ENCODE data around the gene GRIN2A. TPM values are rescaled to one million over a fixed set of nuclear protein-coding genes. Genes with fewer than 3 reads are reported as not detected.

Gene GRIN2A
- total RNA-seq, 1 donor from 2014 or later = 6.8 TPM

DNA sequence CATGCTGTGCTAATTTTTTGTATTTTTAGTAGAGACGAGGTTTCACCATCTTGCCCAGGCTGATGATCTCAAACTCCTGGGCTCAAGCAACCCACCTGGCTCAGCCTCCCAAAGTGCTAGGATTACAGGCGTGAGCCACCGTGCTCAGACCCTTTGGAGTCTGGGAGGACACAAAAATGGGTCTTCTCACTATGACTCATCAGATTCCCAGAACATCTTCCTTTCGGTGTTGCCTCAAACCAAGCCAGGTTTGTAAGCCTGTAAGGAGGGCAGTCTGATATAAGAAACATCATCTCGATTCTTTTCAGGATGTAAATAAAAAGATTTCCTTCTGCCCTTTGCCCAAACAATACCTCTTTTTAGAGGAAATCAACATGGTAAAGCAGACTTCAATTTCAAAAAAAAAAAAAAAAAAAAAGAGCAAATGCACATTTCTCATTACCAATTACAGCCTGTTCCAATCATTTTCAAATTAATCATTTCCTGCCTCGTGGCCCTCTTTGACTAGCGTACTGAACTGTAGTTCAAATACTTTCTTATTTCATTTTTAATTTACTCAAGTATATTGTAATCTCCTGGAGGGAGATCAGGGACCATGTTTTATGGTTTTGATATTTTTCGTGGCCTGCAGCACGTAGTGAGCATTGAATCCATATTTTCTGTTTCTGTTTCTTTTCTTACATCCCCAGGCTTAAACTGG is 409.6 kb downstream of the GRIN2A start:
- no peaks in the 10 kb centered on the region for H3K9me3 Mint-ChIP-seq (ENCODE audit: unreplicated experiment)
- no peak overlapping the region for H3K4me3 Mint-ChIP-seq (ENCODE audit: unreplicated experiment)
- no peak overlapping the region for H3K27ac Mint-ChIP-seq (ENCODE audit: unreplicated experiment)
- no peaks in the 10 kb centered on the region for H3K36me3 Mint-ChIP-seq (ENCODE audit: unreplicated experiment)
- TF ChIP-seq, protein P1, sequence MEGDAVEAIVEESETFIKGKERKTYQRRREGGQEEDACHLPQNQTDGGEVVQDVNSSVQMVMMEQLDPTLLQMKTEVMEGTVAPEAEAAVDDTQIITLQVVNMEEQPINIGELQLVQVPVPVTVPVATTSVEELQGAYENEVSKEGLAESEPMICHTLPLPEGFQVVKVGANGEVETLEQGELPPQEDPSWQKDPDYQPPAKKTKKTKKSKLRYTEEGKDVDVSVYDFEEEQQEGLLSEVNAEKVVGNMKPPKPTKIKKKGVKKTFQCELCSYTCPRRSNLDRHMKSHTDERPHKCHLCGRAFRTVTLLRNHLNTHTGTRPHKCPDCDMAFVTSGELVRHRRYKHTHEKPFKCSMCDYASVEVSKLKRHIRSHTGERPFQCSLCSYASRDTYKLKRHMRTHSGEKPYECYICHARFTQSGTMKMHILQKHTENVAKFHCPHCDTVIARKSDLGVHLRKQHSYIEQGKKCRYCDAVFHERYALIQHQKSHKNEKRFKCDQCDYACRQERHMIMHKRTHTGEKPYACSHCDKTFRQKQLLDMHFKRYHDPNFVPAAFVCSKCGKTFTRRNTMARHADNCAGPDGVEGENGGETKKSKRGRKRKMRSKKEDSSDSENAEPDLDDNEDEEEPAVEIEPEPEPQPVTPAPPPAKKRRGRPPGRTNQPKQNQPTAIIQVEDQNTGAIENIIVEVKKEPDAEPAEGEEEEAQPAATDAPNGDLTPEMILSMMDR (IDR thresholded peaks at IDR 0.05; ENCODE audit: partially characterized antibody, unreplicated experiment) = no peak
- H3K4me1 Mint-ChIP-seq (ENCODE audit: low read depth, unreplicated experiment) = no peaks in the 10 kb centered on the region
- peaks cover 2% of the 10 kb centered on the region for H3K27me3 Mint-ChIP-seq (ENCODE audit: unreplicated experiment)
- no peak for DNase-seq

DNA sequence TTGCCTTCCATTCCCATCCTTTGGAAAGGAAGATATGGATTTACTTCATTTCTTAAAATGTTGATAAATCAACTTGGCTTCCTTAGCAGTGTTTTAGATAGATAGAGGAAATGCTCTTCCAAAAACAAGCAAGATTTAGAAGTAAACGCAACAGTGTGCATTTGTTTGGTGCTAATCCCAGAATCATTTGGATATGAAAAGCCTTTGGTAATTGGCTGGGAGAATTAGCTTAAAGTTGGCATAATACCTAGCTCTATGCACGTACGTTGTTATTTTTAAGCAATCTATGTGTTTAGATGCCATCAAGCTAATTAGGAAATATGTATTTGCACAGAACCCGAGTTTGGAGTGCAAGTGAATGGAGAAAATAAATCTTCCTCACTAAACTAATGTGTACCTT is 415.3 kb downstream of the GRIN2A start:
- H3K27ac Mint-ChIP-seq (ENCODE audit: unreplicated experiment) = no peak overlapping the region
- TF ChIP-seq, protein P1 (IDR thresholded peaks at IDR 0.05; ENCODE audit: partially characterized antibody, unreplicated experiment) = no peak
- H3K9me3 Mint-ChIP-seq (ENCODE audit: unreplicated experiment) = no peaks in the 10 kb centered on the region
- DNase-seq = no peak
- H3K36me3 Mint-ChIP-seq (ENCODE audit: unreplicated experiment) = peaks cover 2% of the 10 kb centered on the region
- no peaks in the 10 kb centered on the region for H3K27me3 Mint-ChIP-seq (ENCODE audit: unreplicated experiment)
- no peaks in the 10 kb centered on the region for H3K4me1 Mint-ChIP-seq (ENCODE audit: low read depth, unreplicated experiment)
- no peak overlapping the region for H3K4me3 Mint-ChIP-seq (ENCODE audit: unreplicated experiment)

GRCh38 chr16:9763505-9763904 is 418.7 kb downstream of the GRIN2A start:
- Mint-ChIP-seq H3K27me3 (ENCODE audit: unreplicated experiment) (no peaks in the 10 kb centered on the region), H3K4me1 (ENCODE audit: low read depth, unreplicated experiment) (no peaks in the 10 kb centered on the region)
- DNase-seq = no peak

GRCh38 chr16:9761870-9762269 is 420.4 kb downstream of the GRIN2A start:
- no peaks in the 10 kb centered on the region for H3K4me1 Mint-ChIP-seq (ENCODE audit: low read depth, unreplicated experiment)
- H3K27me3 Mint-ChIP-seq (ENCODE audit: unreplicated experiment) = no peaks in the 10 kb centered on the region
- H3K36me3 Mint-ChIP-seq (ENCODE audit: unreplicated experiment) = peaks cover 5% of the 10 kb centered on the region
- no peak overlapping the region for H3K27ac Mint-ChIP-seq (ENCODE audit: unreplicated experiment)
- no peak for DNase-seq
- TF ChIP-seq, protein P1 (IDR thresholded peaks at IDR 0.05; ENCODE audit: partially characterized antibody, unreplicated experiment) = no peak
- no peak overlapping the region for H3K4me3 Mint-ChIP-seq (ENCODE audit: unreplicated experiment)
- H3K9me3 Mint-ChIP-seq (ENCODE audit: unreplicated experiment) = no peaks in the 10 kb centered on the region

More at GRCh38 chr16:9763505-9763904, 418.7 kb downstream of the GRIN2A start:
- no peak overlapping the region for H3K27ac Mint-ChIP-seq (ENCODE audit: unreplicated experiment)
- no peaks in the 10 kb centered on the region for H3K9me3 Mint-ChIP-seq (ENCODE audit: unreplicated experiment)
- H3K36me3 Mint-ChIP-seq (ENCODE audit: unreplicated experiment) = peaks cover 5% of the 10 kb centered on the region
- TF ChIP-seq, protein P1 (IDR thresholded peaks at IDR 0.05; ENCODE audit: partially characterized antibody, unreplicated experiment) = no peak
- H3K4me3 Mint-ChIP-seq (ENCODE audit: unreplicated experiment) = no peak overlapping the region

GRCh38 chr16:9757687-9758086 is 424.5 kb downstream of the GRIN2A start:
- H3K36me3 Mint-ChIP-seq (ENCODE audit: unreplicated experiment) = peaks cover 5% of the 10 kb centered on the region
- H3K4me3 Mint-ChIP-seq (ENCODE audit: unreplicated experiment) = no peak overlapping the region
- no peaks in the 10 kb centered on the region for H3K4me1 Mint-ChIP-seq (ENCODE audit: low read depth, unreplicated experiment)
- no peak overlapping the region for H3K27ac Mint-ChIP-seq (ENCODE audit: unreplicated experiment)
- H3K9me3 Mint-ChIP-seq (ENCODE audit: unreplicated experiment) = no peaks in the 10 kb centered on the region
- TF ChIP-seq, protein P1 (IDR thresholded peaks at IDR 0.05; ENCODE audit: partially characterized antibody, unreplicated experiment) = no peak
- DNase-seq = no peak
- no peaks in the 10 kb centered on the region for H3K27me3 Mint-ChIP-seq (ENCODE audit: unreplicated experiment)

Measured in glutamatergic neuron (in vitro differentiated cells).